Keratinocyte (primary cell): ENCODE data around the gene VTI1A.

Experiments
- EZH2 ChIP-seq: IDR thresholded peaks from one replicate; pipeline ENCODE4 v1.6.1; 2012; ENCODE audit warnings: inconsistent platforms, mild to moderate bottlenecking, low read length, moderate library complexity
- TF ChIP-seq, protein P1 (sequence below), 3 experiments: IDR thresholded peaks in 1 of 3; conservative IDR thresholded peaks in 1 of 3; optimal IDR thresholded peaks in 1 of 3; 2 replicates in 2 of 3; 3 replicates in 1 of 3; pipeline versions ENCODE3 to v1.5.1; 2011; ENCODE audit warnings: low read length in 3 of 3, mild to moderate bottlenecking in 3 of 3, moderate library complexity in 2 of 3, control low read depth in 1 of 3, inconsistent platforms in 1 of 3; ENCODE audit not compliant: insufficient read depth in 2 of 3; ENCODE audit errors: extremely low read depth in 1 of 3

DNA sequence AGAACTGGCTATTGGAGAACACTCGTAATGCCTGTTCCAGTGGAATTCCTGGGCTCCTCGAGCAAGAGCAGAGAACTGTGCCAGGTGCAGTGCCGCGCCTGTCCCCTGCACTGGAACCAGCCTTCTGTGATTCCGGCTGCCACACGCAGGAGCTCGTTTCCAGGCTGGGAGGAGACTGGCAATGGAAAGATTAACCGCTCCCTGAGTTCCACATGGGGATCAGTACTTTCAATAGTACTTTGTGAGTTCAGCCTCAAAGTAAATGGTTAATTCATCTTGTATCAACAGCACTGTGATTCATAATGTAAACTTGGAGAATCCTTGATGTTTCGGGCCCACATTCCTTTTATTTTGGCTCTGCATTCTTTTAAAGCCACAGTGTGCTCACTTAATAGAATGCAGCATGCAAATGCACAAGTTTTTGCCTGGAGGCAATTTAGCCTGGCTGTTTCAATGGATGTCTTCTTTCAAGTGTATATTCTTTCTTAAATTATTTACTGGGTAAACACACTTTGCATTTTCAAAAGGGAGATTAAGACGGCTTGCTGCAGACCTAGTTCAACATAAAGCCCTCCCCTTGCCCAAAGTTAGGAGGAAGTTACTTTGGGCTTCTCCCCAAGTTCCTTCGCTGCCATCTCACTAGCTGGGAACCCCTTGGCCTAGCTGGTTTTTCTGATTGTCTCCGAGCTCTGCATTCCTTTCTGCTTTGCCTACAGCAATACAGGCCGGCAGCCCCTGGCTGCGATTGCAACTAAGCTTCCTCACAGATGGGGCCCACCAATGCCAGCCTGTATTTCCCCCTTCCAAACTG lies 364.9 kb downstream of the VTI1A start:
- TF ChIP-seq, protein P1, sequence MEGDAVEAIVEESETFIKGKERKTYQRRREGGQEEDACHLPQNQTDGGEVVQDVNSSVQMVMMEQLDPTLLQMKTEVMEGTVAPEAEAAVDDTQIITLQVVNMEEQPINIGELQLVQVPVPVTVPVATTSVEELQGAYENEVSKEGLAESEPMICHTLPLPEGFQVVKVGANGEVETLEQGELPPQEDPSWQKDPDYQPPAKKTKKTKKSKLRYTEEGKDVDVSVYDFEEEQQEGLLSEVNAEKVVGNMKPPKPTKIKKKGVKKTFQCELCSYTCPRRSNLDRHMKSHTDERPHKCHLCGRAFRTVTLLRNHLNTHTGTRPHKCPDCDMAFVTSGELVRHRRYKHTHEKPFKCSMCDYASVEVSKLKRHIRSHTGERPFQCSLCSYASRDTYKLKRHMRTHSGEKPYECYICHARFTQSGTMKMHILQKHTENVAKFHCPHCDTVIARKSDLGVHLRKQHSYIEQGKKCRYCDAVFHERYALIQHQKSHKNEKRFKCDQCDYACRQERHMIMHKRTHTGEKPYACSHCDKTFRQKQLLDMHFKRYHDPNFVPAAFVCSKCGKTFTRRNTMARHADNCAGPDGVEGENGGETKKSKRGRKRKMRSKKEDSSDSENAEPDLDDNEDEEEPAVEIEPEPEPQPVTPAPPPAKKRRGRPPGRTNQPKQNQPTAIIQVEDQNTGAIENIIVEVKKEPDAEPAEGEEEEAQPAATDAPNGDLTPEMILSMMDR (optimal IDR thresholded peaks at IDR 0.05 in 1 of 3, IDR thresholded peaks at IDR 0.05 in 1 of 3, conservative IDR thresholded peaks at IDR 0.05 in 1 of 3; ENCODE audit: extremely low read depth in 1 of 3, insufficient read depth in 2 of 3, low read length in 3 of 3): no peak
- no peak for TF ChIP-seq EZH2
